KOPT-K1 (cell line): ENCODE measurements around the gene PET100.

Source experiments
- H3K27ac ChIP-seq: fragments of 200-600 bp; sonication (generic); 2 replicates; pipeline ENCODE4 v1.5.1; 2016; ENCODE audit warnings: antibody characterized with exemption, mild to moderate bottlenecking, low read depth, low read length; ENCODE audit not compliant: poor library complexity, severe bottlenecking
- H3K36me3 ChIP-seq: fragments of 200-600 bp; sonication (generic); 2 replicates; pipeline ENCODE4 v1.5.1; 2017; ENCODE audit warnings: antibody characterized with exemption, mild to moderate bottlenecking, low read length, moderate library complexity; ENCODE audit not compliant: insufficient read depth
- H3K9me3 ChIP-seq: fragments of 200-600 bp; sonication (generic); 2 replicates; pipeline ENCODE4 v1.5.1; 2017; ENCODE audit warnings: antibody characterized with exemption, low read length, mild to moderate bottlenecking; ENCODE audit not compliant: insufficient read depth, poor library complexity, severe bottlenecking

Gene PET100

DNA sequence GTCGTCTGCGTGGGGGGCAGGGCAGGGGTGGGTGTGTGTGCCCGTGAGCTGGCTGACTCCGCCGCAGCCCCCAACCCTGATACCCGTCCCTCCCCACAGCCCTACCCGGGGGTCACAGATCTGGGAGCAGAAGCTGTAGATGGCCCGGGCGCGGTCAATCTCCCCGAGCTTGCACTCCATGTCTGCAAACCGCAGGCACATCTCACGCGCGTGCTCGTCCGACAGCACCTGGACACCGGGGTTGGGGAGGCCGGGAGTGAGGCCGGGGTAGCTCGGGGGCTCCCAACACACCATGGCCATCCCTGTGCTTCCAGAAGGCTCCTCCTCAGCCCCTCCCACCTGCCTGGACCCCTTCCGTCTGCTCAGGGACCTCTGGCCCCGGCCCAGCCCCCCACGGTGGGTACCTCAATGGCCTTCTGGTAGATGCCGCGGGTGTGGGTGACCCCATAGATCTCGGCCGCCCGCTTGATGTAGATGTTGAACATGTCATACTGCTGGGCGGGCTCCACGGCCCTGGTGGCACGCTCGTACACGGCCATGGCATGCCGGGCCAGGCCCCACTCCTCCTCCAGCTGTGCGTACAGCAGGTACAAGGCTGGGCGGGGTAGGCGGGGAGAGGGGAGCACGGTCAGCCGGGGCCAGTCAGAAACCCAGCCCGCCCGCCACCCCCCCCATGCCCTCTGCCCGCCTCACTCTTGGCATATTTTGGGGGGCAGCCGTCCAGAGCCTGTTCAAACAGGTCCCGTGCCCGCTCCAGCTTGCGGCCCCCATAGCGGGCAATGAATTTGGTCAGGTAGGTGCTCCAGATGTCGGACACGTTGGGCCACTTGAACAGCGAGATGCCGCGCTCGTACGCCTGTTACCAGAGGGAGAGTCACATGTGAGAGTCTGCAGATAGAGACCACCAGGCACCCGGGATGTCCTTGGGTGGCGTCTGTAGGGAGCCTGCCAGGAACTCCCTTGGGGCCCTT, 8.9 kb upstream of the PET100 start:
- Histone ChIP-seq H3K9me3 (no peaks in the 10 kb centered on the region), H3K27ac (no peak overlapping the region), H3K36me3 (peaks cover 74% of the 10 kb centered on the region)

DNA sequence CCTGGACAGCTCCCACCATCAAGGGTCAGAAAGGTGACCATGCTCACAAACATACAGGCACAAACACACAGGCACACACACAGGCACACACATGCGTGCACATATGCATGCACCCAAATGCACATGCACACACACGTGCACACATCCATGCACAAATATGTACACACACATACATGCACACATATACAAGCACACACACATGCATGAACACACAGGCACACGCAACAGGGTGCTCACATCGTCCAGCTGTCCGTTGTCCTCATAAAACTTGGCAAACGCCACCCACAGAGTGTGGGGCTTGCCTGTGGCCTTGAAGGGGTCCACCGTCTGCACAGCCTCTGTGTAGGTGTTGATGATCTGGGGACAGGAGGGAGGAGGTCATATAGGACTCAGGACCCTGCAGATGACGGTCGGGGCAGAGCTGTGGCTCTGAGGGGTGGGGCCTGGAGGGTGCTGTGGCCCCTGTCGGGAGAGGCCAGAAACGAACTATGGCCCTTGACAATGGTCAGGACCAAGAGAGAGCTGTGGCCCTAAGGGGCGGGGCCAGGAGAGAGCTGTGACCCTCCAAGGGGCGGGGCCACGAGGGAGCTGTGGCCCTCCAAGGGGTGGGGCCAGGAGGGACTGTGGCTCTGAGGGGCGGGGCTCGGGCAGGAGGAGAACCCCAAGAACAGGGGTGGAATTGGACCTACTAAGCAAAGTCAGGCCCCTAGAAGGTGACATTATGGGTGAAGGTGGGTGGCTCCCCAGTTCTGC, 6.5 kb upstream of the PET100 start:
- Histone ChIP-seq H3K36me3 (peaks cover 89% of the 10 kb centered on the region), H3K27ac (no peak overlapping the region)

DNA sequence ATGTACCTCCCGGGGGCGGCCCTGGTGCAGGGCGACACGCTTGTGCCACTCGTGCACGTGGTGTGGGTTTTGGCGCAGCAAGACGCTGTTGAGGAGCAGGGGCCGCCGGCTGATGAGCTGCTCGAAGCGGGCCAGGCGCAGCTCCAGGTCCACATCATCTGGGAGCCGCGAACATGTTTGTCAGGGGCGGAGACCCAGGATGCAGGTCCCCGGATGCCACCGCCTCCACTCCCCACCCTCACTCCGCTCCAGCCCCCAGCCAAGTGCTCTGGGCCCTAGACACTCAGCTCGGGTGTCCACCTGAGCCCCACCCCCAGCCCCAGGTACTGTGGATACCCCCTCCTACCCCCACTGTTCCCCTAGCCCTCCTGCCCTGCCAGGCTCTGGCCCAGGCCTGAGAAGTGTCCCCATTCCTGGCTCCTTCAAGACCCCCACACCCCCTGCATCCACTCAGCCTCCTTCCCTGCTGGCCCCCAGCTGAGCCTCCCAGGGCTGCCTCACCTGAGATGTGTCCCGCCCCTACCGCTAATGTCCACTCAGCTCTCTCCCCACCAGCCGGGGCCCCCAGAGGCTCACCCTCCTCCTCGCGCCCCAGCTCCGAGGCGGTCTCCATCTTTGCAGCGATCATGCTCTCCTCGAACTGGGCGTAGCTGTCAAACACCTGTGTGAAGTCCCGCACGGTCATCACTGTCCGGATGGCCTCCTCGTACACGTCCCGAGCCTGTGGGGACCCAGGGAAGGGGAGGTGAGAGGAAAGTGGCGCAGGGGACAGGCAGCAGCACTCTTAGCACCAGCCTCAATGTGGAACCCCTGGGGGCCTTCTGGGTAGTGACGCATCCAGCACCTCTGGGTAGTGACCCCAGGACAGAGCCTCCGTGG, 5.6 kb upstream of the PET100 start:
- Histone ChIP-seq H3K9me3 (no peaks in the 10 kb centered on the region), H3K27ac (no peak overlapping the region), H3K36me3 (peaks cover 83% of the 10 kb centered on the region)

More for the DNA sequence above, 6.5 kb upstream of the PET100 start:
- no peaks in the 10 kb centered on the region for H3K9me3 ChIP-seq

DNA sequence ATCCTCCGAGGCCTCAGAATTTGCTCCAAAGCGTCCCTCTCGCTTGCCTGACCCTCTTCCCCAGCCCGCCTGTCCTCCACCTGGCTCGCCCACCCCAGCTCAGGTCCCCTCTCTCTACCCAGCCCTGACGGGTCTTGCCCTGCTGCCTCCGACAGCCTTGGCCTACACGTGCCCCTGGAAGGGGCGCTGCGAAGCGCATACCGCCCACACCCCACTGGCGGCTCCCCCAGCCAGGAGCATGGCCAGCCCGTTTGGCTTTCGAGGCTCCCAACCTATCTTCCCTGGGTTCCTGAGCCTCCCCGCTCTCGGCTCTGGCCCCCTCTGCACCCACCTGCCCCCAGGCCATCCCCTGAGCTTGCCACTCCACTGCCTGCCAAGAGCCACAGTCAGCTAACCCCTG, 4.8 kb upstream of the PET100 start:
- H3K9me3 ChIP-seq: no peaks in the 10 kb centered on the region
- no peak overlapping the region for H3K27ac ChIP-seq
- peaks cover 76% of the 10 kb centered on the region for H3K36me3 ChIP-seq

DNA sequence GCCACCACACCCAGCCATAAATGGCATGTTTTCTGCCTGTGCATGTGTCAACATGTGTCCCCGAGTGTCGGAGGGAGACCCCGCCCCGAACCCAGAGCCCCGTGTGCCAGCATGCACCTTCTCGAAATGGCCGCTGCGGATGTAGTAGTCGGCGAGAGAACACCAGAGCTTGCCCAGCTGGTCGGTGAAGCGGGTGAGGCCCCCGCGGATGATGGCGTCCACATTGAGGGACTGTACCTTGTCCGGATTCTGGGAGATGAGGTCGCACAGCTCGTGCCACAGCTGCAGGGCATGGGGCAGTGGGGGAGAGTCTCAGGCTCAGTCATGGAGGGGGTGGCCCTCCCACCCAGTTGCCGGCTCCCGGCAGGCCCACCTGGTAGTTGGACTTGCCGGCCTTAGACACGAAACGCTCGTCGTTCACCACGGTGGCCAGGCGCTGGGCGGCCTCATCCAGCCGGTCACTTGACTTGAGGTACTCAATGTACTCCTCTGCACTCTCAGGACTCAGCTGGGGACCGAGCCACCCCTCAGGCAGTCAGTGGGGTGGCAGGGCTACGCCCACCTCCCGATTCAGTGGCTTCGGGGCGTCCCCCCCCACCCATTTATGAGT, 3.7 kb upstream of the PET100 start:
- no peaks in the 10 kb centered on the region for H3K9me3 ChIP-seq
- H3K36me3 ChIP-seq: peaks cover 66% of the 10 kb centered on the region
- no peak overlapping the region for H3K27ac ChIP-seq

DNA sequence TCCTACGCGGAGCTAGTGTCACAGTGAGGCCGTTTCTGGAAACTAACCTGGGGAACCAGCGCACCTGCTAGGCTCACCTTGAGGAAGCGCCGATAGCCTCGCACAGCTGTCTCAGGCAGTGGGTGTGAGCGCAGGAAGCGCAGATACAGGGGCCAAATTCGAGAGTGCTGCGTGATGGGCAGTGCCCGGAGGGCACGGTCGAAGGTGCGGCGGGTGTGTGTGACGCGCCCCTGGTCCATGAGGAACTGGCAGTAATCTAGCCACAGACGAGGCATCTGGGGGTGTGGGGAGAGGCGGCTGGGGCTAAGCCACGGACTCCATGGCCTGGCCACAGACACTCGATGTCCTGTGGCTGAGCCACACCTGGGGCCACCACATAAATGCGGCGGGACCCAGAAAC, 2.4 kb upstream of the PET100 start:
- peaks cover 59% of the 10 kb centered on the region for H3K36me3 ChIP-seq
- H3K9me3 ChIP-seq: no peaks in the 10 kb centered on the region
- H3K27ac ChIP-seq: no peak overlapping the region

DNA sequence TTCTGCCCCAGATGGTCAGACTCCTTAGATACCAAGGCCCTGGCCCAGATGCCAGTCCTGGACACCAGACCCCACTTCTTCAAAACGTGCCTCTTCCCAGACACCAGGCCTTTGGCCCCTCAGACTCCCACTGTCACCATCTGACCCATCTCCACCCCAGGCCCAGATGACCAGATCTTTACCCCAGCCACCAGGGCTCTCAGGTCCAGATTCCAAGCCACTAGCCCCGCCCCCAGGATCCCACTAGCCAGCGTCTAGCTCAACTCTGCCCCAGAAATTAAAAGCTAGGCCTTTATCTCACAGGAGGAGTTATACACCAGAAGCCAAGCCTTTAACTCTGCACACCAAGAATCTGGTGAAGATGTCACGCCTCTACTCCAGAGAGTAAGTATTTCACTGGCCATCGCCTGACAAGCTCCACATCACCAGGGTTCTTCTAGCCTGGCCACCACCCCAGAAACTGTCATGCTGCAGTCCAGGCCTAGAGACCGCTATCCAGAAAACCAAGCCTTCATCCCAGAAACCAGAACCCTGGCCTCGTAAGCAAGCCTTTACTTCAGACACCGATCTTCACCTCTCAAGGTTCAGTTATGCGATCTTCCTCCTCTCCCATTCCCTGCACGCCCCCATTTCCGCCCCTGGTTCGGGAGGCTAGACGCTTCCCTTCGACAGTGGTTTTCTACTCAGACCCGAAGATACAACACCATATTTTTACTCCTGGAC, 843 bp upstream of the PET100 start:
- Histone ChIP-seq H3K9me3 (no peaks in the 10 kb centered on the region), H3K27ac (peak overlapping the region; percentile 66), H3K36me3 (peaks cover 48% of the 10 kb centered on the region; the same call in 1 of the 2 replicates)

DNA sequence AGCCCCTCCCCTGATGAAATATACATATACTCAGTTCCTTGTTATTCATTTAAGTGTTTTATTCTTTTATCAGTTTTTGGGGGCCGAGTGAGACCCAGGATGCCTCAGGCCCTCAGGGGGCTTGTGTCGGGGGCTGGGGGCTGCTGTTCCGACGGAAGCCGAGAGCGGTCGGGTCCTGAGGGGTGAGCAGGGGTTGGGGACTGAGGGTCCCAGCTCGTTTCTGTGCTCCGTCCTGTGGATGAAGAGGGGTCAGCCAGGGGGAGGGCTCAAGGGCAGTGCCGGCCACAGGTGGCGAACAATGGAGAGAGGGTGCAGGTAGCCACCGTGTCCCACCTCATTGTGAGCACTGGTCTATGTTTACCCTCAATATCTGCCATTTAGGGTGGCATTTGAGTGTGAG, 2.0 kb downstream of the PET100 start:
- Histone ChIP-seq H3K27ac (no peak overlapping the region), H3K36me3 (peaks cover 21% of the 10 kb centered on the region; the same call in 1 of the 2 replicates), H3K9me3 (no peaks in the 10 kb centered on the region)

DNA sequence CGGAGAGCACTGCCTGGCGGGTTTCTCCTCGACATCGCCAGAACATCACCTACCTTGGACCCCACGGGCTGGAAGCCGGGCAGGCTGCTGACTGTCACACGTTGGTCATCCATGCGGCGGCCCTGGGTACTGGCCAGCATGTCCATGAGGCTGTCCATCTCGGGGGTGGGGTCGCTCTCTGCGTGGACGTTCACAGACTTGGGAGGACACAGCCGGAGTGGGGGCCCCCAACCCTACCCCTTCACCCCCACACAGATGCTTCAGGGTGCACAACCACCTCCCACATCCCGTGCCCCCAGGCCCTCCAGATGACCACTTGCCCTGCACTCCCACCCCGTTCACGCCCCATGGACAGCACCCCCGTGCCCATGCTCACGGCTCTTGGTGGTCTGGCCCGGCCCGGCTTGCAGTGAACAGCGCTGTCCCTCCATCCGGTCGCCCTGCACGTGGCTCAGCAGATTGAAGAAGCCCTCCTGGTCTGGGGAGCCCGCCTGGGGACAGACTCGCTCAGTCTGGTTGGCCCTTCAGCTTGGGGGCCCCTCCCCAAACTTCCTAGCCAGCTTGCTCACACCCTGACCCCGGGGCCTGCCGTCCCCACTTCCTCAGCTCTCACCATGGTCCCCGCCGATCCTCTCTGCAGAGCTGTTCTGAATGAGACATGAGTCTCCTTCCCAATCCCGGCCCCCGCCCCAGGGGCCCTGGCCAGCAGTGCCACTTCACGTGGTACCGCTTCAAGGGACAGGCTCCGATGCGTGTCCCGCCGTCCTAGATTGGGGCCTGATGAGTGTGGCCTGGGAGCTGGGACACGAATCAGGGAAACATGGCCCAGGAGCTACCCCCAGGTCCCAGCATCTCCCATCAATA, 3.0 kb downstream of the PET100 start:
- H3K36me3 ChIP-seq: peaks cover 11% of the 10 kb centered on the region; the same call in 1 of the 2 replicates
- no peaks in the 10 kb centered on the region for H3K9me3 ChIP-seq
- H3K27ac ChIP-seq: no peak overlapping the region

DNA sequence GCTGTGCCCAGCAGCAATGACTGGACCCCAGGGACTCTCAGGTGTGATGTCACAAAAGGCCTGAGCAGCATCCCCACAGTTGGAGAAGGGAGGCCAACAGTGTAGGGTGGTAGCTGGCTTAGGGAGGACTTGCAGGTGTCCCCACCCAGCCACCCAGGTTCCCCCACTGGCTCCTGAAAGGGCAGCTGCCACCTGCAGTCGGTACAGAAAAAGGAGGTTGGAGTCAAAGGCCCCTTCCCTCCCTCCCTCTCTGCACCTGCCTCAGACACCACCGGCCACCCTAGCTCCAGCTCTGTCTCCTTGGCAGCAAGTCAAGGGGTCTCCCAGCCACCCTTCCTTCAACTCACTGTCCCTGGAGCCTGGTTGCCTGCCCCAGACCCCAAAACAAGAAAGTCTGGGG, 4.1 kb downstream of the PET100 start, which contains the start of gene PCP2:
Gene PCP2 (minus strand): TSS at position 22 of the 400 bp plus-strand sequence. CDS start 262 bp downstream, outside the sequence.
- no peaks in the 10 kb centered on the region for H3K9me3 ChIP-seq

DNA sequence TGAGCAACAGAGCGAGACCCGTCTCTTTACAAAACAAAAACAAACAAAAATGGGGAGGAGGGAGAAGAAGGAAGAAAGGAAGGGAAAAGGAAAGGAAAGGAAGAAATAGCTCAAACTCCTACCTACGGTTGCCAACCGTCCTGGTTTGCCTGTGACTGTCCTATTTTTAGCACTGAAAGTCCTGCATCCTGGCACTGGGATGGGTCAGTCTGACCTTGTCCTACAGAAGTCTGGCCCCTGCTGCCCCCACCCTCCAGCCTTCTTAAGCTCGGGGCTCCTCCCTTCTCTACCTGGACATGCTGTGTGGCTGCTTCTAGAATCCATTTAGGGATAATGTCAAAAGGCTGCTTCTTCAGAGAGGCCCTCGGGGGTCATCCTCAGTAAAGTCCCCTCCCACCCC, 6.1 kb downstream of the PET100 start:
- Histone ChIP-seq H3K27ac (no peak overlapping the region), H3K36me3 (peaks cover 19% of the 10 kb centered on the region; the same call in 1 of the 2 replicates)

More for the DNA sequence above, 4.1 kb downstream of the PET100 start, which contains the start of gene PCP2:
- Histone ChIP-seq H3K36me3 (peaks cover 10% of the 10 kb centered on the region; the same call in 1 of the 2 replicates), H3K27ac (no peak within 1 kb of the TSS)

DNA sequence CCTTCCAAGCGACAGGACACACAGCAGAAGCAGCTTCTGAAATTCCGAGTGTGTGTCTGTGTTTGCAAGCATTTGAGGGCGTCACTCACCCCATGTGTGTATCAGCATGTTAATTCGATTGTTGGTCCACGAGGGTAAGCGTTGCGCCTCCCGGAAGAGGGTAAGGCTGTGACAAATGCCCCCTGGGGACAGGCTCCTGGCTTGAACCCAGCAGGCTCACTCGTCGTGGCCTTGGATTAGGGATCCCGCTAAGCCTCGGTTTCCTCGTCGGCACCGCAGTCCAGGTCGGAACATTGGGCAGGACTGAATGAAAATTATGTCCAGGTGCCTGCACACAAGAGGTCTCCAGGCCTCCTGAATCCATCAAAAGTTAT, 6.7 kb downstream of the PET100 start:
- H3K36me3 ChIP-seq: peaks cover 19% of the 10 kb centered on the region; the same call in 1 of the 2 replicates
- H3K9me3 ChIP-seq: no peaks in the 10 kb centered on the region
- H3K27ac ChIP-seq: no peak overlapping the region

More for the DNA sequence above, 6.1 kb downstream of the PET100 start:
- H3K9me3 ChIP-seq: no peaks in the 10 kb centered on the region
